Heart left ventricle (tissue), 16 donors: ENCODE measurements around the gene TEFM. TPM values are rescaled to one million over a fixed set of nuclear protein-coding genes. Genes with fewer than 3 reads are reported as not detected.
"Not testable (repeated sequence)": the region's sequence is repeated elsewhere in the genome, so short reads cannot be mapped to it uniquely, and the experiment has no call there.

Source experiments
- ATAC-seq, 4 donors: fragments of 200-7000 bp; cut with Tn5 transposase; one replicate each; pipeline ENCODE4 v1.9.1; 2020 to 2022; ENCODE audit warnings: moderate library complexity in 4 of 4, mild to moderate bottlenecking in 3 of 4, moderate number of reproducible peaks in 1 of 4
- DNase-seq, 5 donors: peaks; one replicate each; pipeline ENCODE4 v3.0.0-alpha.2; 2020
- H3K27ac ChIP-seq, 12 donors: fragments of 200-600 bp; sonication (generic) in 4 of 12; one replicate each; pipeline versions ENCODE4 v1.5.0 to v1.8.0; 2016 to 2022; ENCODE audit warnings: mild to moderate bottlenecking in 2 of 12
- H3K27me3 ChIP-seq, 9 donors: fragments of 200-600 bp; sonication (generic) in 2 of 9; one replicate each; pipeline versions ENCODE4 v1.5.1 to v1.8.0; 2016 to 2022; ENCODE audit warnings: mild to moderate bottlenecking in 3 of 9
- H3K36me3 ChIP-seq, 9 donors: fragments of 200-600 bp; sonication (generic) in 2 of 9; one replicate each; pipeline versions ENCODE4 v1.5.0 to v1.8.0; 2018 to 2022; ENCODE audit warnings: mild to moderate bottlenecking in 2 of 9
- H3K4me1 ChIP-seq, 12 donors: fragments of 200-600 bp; sonication (generic) in 4 of 12; one replicate each; pipeline versions ENCODE4 v1.5.0 to v1.8.0; 2016 to 2022; ENCODE audit warnings: mild to moderate bottlenecking in 3 of 12
- H3K4me3 ChIP-seq, 12 donors: fragments of 200-600 bp; sonication (generic) in 4 of 12; one replicate each; pipeline versions ENCODE4 v1.5.0 to v1.8.0; 2017 to 2022; ENCODE audit warnings: mild to moderate bottlenecking in 9 of 12, moderate library complexity in 4 of 12
- H3K9me3 ChIP-seq, 12 donors: fragments of 200-600 bp; sonication (generic) in 4 of 12; one replicate each; pipeline versions ENCODE4 v1.5.0 to v1.8.0; 2016 to 2022; ENCODE audit warnings: mild to moderate bottlenecking in 1 of 12
- POLR2A ChIP-seq, 2 donors: fragments of 450-650 bp; IDR thresholded peaks; one replicate each; pipeline ENCODE4 v1.6.1; 2017; ENCODE audit warnings: antibody characterized with exemption in 2 of 2, mild to moderate bottlenecking in 2 of 2, moderate library complexity in 2 of 2
- WGBS, 4 donors: extraction: QIAGEN DNeasy Blood & Tissue Kit in 2 of 4; methylation state at CpG; one replicate each; pipeline versions ENCODE4 v1.1.5 to v1.1.7; 2013 to 2018; 5-methylcytosine and 5-hydroxymethylcytosine counted together
- intact Hi-C, 10 donors: fragments of 100-400 bp; cut with DNase I; formaldehyde crosslinking; loops; one replicate each; pipeline versions ENCODE4 v1.11.1 to v1.14.2; 2022
- polyA plus RNA-seq, 2 donors: library from polyadenylated mRNA; stranded (reverse); fragments of 200-250 nt; gene quantifications; one replicate each; pipeline ENCODE4 v1.2.3, GENCODE V29; 2013
- total RNA-seq, 9 donors: library from RNA; depleted of rRNA in 2 of 9; stranded (reverse); fragments of >200 nt in 2 of 9; fragmentation: NEBNext Ultra II Directional in 3 of 9; extraction: Animal tissue kit (Norgen Biotek cat#: 25700) in 3 of 9; gene quantifications; one replicate each; pipeline versions ENCODE4 v1.1.0 to v1.2.4, GENCODE V29; 2016 to 2023
- TF ChIP-seq, protein P1 (sequence below), 12 donors: fragments of 200-600 bp; sonication (generic) in 4 of 12; IDR thresholded peaks; one replicate each; pipeline versions ENCODE4 v1.5.0 to v1.8.0; 2018 to 2022; ENCODE audit warnings: antibody characterized with exemption in 12 of 12, mild to moderate bottlenecking in 5 of 12
- donor health status: ischemic (EF 13 %, LVEDD 7.1; RV severe dilation, severe dysfunction).
- donor health status: healthy with polysubstance abuse.
- donor health status: DM: no; HTN: yes; CAD: no.
- donor health status: DM: no; HTN: no; CAD: no.
- donor health status: ischemic (EF 25% LVEDD 6.9; RV normal size, moderate dysfunction).
- donor health status: ischemic (EF 25% LVEDD 5.7; RV mildly dilated, moderate dysfunction).
- donor health status: healthy.
- donor health status: DM: yes; HTN: yes; CAD: no.
- donor health status: ischemic (EF 35%, LVEDD 5.7; RV mildly dilated, moderate dysfunction).
- donor health status: nonischemic (EF 11% LVEDD 7.7; RV severe dilation, severe dysfunction).
- donor health status: DM: yes; HTN: yes; CAD: no.
- donor health status: PGD.
- donor health status: ischemic (EF 29% LVEDD 5.4; RV normal size, mild dysfunction).
- donor health status: nonischemic (EF 23%, LVEDD 6.1; RV moderate dilation, normal function).

Gene TEFM
- total and polyA plus RNA-seq, 11 donors = 5.2 to 30.1 (median 13.1) TPM

DNA sequence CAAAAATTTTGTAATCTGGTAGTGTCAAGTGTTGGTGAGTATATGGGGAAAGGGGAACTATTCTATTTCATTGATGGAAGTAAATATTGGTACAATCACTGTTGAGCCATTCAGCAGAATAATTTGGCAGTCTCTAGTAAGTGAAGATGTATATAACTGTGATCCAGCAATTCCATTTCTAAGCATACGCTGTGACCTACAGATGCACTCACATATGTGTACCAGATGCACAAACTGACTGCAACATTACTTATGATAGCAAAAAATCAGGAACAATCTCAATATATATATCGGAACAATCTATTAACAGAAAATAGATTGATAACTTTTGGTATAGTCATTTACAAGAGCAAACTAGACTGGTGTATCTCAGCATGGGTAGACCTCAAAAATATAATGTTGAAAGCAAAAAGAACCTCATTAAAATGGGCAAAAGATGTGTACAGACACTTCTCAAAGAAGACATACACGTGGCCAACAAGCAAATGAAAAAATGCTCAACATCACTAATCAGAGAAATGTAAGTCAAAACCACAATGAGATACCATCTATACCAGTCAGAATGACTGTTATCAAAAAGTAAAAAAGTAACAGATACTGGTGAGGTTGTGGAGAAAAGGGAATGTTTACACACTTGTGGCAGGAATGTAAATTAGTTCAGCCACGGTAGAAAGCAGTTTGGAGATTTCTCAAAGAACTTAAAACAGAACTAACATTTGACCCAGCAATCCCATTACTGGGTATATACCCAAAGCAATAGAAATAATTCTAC is 36.5 kb upstream of the TEFM start:
- H3K9me3 ChIP-seq = no peaks in the 10 kb centered on the region
- no peak overlapping the region for H3K27ac ChIP-seq
- WGBS, 4 donors = 70 to 74% (median 72%) methylated on average over 4 of the region's 4 CpGs
- TF ChIP-seq, protein P1, sequence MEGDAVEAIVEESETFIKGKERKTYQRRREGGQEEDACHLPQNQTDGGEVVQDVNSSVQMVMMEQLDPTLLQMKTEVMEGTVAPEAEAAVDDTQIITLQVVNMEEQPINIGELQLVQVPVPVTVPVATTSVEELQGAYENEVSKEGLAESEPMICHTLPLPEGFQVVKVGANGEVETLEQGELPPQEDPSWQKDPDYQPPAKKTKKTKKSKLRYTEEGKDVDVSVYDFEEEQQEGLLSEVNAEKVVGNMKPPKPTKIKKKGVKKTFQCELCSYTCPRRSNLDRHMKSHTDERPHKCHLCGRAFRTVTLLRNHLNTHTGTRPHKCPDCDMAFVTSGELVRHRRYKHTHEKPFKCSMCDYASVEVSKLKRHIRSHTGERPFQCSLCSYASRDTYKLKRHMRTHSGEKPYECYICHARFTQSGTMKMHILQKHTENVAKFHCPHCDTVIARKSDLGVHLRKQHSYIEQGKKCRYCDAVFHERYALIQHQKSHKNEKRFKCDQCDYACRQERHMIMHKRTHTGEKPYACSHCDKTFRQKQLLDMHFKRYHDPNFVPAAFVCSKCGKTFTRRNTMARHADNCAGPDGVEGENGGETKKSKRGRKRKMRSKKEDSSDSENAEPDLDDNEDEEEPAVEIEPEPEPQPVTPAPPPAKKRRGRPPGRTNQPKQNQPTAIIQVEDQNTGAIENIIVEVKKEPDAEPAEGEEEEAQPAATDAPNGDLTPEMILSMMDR (IDR thresholded peaks at IDR 0.05) = no peak
- no peak for TF ChIP-seq POLR2A (IDR thresholded peaks at IDR 0.05)
- intact Hi-C loops = no loop called here
- DNase-seq = no peak
- H3K27me3 ChIP-seq = no peaks in the 10 kb centered on the region
- peaks cover 0 to 15% (median 0%) of the 10 kb centered on the region in 12 donors for H3K4me1 ChIP-seq
- no peak for ATAC-seq
- peaks cover 0 to 78% (median 0%) of the 10 kb centered on the region in 9 donors for H3K36me3 ChIP-seq
- H3K4me3 ChIP-seq = no peak overlapping the region

DNA sequence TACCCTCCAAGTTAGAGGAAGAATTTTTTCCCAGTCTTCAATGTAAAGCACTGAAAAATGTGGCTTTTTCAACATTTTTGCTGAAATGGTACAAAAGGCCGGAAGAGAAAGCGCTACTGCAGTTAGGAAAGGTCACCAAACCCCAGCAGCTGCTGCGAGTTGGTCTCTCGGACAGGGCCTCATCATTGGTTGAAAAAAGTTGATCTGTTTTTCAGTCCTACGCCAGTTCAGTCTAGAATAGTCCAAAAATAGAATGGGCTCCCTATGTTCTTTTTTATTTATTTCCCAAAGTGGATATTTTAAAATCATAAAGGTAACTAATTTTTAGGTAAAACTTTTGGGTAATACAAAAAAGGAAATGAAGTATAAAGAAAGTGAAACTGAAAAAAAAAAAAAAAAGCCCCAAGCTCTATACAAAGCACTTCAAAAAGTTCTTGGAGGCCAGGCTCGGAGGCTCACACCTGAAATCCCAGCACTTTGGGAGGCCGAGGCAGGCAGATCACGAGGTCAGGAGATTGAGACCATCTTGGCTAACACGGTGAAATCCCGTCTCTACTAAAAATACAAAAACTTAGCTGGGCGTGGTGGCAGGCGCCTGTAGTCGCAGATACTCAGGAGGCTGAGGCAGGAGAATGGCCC is 33.1 kb upstream of the TEFM start:
- ATAC-seq = peak in 3 of 4 donors; percentile 24 to 53 (median 44)
- Histone ChIP-seq H3K4me3 (no peak overlapping the region), H3K27me3 (no peaks in the 10 kb centered on the region), H3K9me3 (no peaks in the 10 kb centered on the region), H3K4me1 (peaks cover 0 to 16% (median 0%) of the 10 kb centered on the region in 12 donors), H3K36me3 (peaks cover 0 to 75% (median 0%) of the 10 kb centered on the region in 9 donors), H3K27ac (peak overlapping the region in 7 of 12 donors; percentile 24 to 82 (median 34))
- no peak for TF ChIP-seq POLR2A (IDR thresholded peaks at IDR 0.05)
- TF ChIP-seq, protein P1 (IDR thresholded peaks at IDR 0.05) = no peak
- intact Hi-C loops = no loop called here
- 80 to 86% (median 82%) methylated on average over 13 of the region's 13 CpGs for WGBS, 4 donors
- DNase-seq = peak in 1 of 5 donors; percentile 42

DNA sequence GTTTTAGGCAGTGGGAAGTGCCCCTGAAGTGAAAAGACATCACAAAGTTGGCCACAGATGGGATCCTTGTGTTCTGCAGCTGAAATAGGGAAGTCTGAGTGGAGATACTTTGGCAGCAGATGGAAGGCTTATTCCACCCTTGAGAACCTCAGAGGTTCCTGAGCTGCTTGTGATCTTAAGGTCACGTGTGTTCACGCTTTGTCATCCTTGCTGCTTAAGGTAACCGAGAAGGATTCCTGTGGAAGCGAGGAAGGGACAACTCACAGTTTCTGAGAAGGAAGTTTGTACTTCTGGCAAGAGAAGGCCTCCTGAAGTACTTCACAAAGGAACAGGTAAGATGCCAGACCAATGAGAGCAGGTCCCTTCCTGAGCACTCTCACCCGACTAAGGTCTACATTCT is 27.9 kb upstream of the TEFM start:
- Histone ChIP-seq H3K4me1 (peaks cover 0 to 16% (median 0%) of the 10 kb centered on the region in 12 donors), H3K4me3 (no peak overlapping the region), H3K27me3 (no peaks in the 10 kb centered on the region), H3K36me3 (peaks cover 0 to 68% (median 0%) of the 10 kb centered on the region in 9 donors), H3K27ac (peak overlapping the region in 1 of 12 donors; percentile 32), H3K9me3 (no peaks in the 10 kb centered on the region)
- WGBS, 4 donors = 70 to 82% (median 71%) methylated on average over 5 of the region's 5 CpGs
- intact Hi-C loops = no loop called here
- DNase-seq (no peak), ATAC-seq (peak in 1 of 4 donors; percentile 42)
- no peak for TF ChIP-seq POLR2A (IDR thresholded peaks at IDR 0.05)
- TF ChIP-seq, protein P1 (IDR thresholded peaks at IDR 0.05) = no peak

DNA sequence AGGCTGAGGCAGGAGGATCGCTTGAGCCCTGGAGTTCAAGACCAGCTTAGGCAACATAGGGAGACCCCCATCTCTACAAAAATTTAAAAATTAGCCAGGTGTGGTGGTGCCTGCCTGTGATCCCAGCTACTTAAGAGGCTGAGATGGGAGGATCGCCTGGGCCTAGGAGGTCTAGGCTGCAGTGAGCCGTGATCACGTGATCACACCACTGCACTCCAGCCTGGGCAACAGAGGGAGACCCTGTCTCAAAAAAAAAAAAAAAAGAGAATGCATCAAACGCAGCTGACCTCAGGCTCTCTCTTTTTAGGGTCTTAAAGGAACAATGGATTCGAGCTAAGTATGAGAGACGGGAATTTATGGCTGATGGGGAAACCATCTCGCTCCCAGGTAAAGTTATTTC is 25.5 kb upstream of the TEFM start:
- H3K27me3 ChIP-seq, H3K27ac ChIP-seq, ATAC-seq, DNase-seq, intact Hi-C loops, H3K4me1 ChIP-seq, H3K4me3 ChIP-seq, H3K9me3 ChIP-seq: not testable (repeated sequence)
- WGBS, 4 donors = 81 to 89% (median 87%) methylated on average over 8 of the region's 8 CpGs
- H3K36me3 ChIP-seq = peaks cover 0 to 70% (median 0%) of the 10 kb centered on the region in 9 donors
